ENCODE measurements around the gene SLC26A8.
A peak's percentile ranks its signal among the peaks of the same experiment; 100 is the strongest.

SLC26A8 gene, protein sequence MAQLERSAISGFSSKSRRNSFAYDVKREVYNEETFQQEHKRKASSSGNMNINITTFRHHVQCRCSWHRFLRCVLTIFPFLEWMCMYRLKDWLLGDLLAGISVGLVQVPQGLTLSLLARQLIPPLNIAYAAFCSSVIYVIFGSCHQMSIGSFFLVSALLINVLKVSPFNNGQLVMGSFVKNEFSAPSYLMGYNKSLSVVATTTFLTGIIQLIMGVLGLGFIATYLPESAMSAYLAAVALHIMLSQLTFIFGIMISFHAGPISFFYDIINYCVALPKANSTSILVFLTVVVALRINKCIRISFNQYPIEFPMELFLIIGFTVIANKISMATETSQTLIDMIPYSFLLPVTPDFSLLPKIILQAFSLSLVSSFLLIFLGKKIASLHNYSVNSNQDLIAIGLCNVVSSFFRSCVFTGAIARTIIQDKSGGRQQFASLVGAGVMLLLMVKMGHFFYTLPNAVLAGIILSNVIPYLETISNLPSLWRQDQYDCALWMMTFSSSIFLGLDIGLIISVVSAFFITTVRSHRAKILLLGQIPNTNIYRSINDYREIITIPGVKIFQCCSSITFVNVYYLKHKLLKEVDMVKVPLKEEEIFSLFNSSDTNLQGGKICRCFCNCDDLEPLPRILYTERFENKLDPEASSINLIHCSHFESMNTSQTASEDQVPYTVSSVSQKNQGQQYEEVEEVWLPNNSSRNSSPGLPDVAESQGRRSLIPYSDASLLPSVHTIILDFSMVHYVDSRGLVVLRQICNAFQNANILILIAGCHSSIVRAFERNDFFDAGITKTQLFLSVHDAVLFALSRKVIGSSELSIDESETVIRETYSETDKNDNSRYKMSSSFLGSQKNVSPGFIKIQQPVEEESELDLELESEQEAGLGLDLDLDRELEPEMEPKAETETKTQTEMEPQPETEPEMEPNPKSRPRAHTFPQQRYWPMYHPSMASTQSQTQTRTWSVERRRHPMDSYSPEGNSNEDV

DNA sequence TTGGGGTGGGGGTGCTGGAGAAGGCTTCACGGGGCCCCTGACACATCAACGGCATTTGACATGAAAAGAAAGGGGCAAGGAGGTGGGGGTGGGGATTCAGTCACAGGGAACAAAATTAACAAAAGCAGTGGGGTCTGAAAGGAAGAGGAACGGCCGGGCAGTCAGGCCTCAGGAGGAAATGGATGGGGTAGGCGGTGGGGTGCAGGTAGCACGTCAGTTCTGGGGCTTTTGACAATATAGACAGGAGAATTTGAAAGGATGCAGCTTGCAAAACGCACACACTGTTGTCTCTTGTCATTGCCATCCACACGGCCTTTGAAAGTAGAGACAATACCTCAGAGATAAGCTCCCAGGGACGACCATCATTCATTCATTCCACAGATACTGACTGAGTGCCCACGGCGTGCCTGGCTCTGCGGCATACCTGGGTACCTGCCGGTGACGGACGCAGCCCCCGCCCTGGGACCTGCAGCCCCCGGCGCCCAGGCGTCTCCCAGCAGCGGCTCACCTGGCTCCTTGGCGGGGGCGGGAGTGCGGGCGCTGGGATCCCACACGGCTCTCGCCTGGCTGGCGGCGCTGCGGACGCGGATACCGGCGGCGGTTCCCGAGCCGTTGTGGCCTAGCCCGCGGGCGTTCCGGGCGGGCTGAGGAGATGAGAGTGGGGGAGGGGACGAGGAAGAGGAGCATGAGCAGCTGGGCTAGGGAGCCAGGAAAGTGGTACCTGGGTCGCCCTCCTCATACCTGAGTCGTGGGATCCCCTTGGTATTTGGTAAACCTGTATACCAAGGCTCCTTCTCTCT is at the start of gene SLC26A8:
SLC26A8 (minus strand) TSS at position 646 of the 800 bp plus-strand sequence. CDS start 4,934 bp downstream, outside the sequence.
- DNase-seq (ENCODE audit: low spot score): no peak

DNA sequence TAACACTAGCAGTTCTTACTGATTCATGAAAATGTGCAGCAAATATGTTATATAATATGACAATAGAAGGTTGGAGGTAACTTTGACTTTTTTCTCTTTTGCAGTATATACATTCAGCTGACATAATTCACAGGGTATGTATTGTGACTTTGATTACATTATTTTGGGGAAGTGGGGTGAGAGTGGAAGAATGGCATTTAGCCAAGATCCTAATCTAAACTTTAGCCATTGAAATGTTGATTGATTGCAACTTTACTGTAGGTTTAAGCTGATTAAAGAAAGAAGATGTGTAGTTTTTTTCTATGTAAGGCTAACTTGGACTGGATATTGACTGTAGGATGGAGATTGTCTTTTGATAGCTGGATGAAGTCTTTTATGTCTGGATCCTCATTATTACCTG is 49.1 kb upstream of the SLC26A8 start:
- no peak for DNase-seq (ENCODE audit: low spot score)

DNA sequence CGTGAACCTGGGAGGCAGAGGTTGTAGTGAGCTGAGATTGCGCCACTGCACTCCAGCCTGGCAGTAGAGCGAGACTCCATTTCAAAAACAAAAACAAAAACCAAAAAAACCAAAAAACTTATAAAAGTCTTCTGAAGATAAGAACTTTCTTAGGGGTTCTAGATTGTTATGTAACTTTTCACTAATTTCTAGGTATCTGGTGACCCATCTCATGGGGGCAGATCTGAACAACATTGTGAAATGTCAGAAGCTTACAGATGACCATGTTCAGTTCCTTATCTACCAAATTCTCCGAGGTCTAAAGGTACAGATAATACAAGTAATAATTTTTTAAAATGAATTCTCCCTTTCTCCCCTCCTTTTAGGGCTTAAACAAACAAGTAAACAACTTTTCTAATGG is 48.2 kb upstream of the SLC26A8 start:
- no peak for DNase-seq (ENCODE audit: low spot score)

DNA sequence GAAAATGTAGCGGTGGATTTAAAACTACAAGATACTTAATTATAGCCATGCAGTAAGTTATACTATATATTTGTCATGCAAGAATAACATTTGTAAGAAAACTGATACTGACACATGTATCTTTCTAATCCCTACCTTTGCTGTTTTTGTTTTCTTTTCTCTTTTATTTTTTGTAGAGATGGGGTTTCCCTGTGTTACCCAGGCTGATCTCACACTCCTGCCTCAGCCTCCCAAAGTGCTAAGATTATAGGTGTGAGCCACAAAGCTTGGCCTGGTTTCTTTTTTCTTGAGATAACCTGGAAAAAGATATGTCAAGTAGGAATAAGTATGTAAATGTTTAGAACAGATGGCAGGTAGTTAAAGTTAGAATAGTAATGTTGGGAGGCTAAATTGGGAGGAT is 47.3 kb upstream of the SLC26A8 start:
- DNase-seq (ENCODE audit: low spot score): no peak

DNA sequence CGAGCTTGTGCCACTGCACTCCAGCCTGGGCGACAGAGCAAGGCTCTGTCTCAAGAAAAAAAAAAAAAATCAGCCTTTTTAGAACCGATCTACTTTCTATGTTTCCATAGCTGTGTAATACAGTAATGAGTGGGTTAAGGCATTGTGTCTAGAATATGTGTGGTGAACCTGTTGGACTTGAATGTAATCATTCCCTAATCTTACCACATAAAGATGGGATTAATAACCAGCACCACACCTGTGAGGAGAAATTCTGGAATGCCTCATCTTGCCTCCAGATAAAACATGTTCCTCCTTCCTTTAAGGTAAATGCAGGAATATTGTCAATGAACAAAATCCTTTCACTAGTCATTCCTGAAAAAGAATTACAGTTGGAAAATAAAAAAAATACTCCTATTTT is 46.8 kb upstream of the SLC26A8 start:
- DNase-seq (ENCODE audit: low spot score): no peak

DNA sequence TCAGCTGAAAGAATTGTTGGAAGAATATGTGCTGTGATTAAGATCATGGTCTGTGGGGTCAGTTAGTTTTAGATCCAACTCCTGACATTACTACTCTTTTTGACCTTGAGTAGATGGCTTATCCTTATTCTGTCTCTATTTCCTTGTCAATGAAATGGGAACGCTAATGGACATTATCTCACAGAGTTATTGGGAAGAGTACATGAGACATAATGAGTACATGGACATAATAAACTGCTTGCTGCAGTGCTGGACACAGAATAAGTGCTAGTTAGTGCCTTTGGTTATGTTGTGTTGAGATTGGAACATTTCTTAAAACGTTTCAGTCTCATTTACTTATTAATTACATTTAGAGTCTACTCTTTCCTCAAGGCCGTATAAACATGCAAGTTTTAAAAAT is 45.8 kb upstream of the SLC26A8 start:
- DNase-seq (ENCODE audit: low spot score): no peak

DNA sequence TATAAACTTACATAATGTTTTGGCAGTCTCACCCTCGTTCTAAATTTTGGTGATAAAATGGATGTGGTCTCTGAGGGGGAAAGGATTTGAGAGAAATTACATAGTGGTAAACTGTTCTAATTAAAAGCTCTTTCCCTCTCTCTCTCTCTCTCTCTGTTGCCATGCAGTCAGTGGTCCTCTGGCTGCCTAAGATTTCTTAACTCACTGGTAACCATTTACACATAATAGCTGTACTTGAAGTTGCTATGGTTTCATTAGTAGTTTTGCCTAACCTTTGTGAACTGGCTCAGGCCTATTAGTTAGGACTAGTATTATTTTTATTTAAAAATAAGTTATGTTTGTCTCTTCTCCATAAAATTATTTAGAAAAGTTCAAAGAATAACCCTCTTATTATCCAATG is 45.1 kb upstream of the SLC26A8 start:
- DNase-seq (ENCODE audit: low spot score): no peak

DNA sequence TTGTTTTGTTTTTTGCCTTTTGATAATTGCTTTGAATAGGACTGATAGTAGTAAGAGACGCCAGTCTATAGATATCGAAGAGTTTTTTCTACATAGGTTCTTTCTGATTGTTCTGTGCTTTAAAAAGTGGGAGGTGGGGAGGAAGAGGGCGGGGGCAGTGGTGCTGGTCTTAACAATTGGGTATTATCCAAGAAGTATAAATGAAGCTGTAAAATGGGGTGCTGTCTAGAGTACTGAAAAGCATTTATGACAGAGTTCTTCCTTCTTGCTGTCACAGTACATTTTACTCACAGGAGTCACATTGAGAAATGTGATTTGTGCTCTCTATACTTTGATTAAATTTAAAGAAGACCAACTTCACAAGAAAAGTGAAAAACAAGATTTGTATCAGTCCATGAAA is 44.1 kb upstream of the SLC26A8 start:
- no peak for DNase-seq (ENCODE audit: low spot score)

DNA sequence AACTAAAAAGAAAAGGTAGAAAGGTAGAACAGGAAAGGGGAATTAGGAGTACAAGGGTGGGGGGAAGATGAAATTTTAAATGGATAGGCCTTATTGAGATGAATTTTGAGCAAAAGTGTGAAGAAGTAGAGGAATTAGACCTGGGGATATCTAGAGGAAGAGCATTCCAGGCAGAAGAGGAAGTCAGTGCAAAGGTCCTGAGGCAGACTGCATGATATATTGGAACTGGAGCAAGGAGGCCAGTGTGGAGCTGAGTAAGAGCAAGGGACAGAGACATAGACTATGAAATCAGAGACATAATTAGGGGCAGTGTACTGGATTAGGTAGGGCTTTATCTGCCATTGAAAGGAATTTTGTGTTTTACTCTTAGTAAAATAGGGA is 43.6 kb upstream of the SLC26A8 start:
- no peak for DNase-seq (ENCODE audit: low spot score)

DNA sequence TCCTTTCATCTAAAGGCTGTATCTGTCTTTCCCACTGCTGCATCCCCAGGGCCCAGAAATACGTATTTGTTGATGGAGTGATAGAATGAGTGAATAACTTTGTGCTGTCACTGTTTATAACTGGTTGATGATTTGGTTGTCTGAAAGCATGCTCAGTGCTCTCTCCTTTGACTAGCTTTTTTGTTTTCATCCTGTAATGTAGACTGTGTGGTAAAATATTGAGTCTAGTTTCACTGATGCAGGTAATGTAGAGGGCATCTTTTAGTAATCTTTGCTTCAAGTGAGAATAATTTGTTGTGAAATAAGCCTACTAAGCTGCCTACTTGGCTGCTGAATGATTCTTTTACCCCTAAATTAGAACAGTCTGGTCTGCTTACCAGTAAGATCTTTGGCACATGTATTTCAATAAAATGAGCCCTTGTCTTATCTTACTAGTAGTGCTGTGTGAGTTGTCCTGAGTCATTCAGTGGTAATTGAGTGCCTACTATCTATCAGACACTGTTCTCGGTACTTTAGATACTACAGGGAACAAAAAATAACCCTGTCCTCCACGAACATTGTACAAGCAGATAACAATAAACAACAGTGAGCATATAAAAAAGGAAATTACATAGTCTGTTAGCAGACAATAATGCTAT is 43.1 kb upstream of the SLC26A8 start:
- DNase-seq (ENCODE audit: low spot score): peak; percentile 65

DNA sequence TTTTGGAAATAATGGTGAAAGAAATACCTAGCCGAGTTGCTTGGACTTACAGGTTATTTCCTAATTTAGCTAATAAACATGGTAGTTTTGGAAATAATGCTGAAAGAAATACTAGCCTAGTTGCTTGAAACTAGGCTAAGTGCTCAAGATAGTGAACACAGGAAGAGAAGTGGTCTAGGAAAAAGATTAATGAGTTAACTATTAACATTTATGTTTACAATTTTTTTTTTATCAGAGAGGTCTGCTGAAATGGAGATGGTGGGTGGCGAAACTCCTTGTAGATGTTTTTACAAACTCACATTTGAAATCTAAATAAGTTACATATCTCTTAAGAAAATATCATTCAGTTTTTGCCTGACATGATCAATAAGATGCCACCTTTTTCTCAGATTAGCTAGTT is 42.4 kb upstream of the SLC26A8 start:
- no peak for DNase-seq (ENCODE audit: low spot score)

DNA sequence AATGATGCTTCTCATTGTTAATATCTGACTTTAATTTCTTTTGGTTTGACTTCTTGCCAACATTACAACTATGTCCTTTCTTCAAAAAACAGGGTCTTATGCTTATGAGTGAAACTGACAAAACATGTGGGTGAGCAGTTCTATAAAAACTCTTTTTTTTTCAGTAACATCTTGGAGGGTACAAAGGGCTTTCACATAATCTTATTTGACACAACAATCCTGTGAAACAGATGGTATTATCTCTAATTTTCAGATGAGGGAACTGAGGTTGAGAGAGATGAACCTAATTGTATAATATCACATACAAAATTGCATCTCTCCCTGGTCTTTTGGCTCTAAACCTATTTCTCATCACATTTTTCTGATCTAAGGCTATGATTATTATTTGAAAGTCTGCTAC is 41.5 kb upstream of the SLC26A8 start:
- DNase-seq (ENCODE audit: low spot score): no peak

DNA sequence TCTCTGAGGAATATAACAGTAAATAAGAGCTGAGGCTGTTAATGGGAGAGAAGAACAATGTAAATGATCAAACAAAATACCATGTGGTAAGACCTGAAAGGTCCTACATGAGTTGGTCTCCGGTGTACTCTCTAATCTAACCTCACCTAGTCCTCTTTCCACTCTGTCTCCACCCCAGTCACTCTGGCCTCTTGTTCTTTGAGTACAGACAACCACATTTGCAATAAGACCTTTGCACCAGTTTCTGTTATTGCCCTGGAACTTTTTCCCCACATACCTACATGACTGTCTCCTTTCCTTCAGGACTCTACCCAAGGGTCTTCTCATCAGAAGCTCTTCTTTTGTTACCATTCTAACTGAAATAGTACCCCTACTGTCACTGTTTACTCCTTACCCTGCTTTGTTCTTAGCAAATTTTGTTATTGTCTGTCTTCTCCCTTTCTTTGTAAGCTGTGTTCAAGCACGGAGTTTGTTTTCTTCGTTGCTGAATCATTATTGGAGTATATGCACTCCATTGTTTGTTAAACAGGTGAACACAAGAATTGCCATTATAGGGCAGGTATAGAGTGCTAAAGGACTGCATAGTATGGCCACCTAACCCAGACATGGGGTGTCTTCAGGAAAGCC is 40.4 kb upstream of the SLC26A8 start:
- peak; percentile 37 for DNase-seq (ENCODE audit: low spot score)

DNA sequence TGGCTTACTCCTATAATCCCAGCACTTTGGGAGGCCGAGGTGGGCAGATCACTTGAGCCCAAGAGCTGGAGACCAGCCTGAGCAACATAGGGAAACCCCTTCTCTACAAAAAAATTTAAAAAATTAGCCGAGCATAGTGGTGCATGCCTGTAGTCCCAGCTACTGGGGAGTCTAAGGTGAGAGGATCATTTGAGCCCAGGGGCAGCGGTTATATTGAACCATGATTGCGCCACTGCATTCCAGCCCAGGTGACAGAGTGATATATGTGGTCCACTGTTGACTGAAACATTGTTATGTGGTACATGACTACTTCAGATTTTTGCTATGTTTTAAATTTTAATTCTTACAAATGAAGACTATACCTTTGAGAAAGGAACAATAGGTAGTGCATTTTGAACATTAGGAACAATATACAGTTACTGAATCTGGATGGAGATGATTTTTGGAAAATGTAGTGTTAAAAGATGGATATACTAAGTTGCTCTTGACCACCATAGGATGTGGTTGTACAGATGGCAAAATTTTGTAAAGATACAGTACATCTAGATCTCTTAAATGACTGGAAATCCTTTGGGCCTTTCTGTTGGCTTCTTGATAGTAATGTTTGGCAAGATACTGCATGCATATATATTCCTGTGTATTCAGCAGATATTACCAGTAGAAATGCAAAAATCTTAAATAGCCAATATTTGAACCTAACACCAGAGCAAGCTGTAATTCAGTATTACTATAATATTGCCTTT is 39.0 kb upstream of the SLC26A8 start:
- no peak for DNase-seq (ENCODE audit: low spot score)

DNA sequence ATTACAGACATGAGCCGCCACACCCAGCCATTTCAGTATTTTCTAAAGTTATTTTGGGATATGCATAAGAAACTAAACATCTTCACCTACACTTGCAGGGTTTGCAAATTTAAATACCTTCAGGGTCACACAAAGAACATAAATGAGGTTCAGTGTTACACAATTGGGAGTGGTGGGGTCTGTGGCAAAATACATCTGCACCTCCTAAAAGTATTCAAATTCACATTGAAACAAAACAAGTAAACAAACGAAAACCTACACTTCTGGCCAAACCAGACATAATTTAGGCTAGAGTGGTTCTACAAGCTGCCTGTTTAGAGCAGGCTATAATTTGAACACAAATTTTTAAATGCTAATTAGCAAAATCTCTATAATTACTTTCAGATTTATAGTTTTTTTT is 37.8 kb upstream of the SLC26A8 start:
- DNase-seq (ENCODE audit: low spot score): no peak

DNA sequence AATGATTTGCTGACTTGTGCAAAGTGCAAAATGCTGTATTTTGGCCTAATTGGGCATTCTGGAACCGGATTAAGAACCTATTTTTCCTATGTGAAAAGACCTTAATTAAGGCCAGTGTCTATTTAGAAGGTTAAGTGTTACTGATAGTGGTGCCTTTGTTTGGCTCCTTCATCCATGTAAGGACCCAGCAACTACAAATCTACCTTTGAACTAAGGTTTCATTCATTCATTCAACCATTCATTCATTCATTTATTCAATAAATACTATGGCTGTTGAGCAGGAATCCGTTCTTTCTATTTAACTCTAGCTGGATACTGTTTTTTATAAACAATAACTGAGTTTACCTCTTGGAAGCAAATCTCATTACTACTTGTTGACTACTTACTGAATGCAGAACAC is 36.8 kb upstream of the SLC26A8 start:
- DNase-seq (ENCODE audit: low spot score): no peak

DNA sequence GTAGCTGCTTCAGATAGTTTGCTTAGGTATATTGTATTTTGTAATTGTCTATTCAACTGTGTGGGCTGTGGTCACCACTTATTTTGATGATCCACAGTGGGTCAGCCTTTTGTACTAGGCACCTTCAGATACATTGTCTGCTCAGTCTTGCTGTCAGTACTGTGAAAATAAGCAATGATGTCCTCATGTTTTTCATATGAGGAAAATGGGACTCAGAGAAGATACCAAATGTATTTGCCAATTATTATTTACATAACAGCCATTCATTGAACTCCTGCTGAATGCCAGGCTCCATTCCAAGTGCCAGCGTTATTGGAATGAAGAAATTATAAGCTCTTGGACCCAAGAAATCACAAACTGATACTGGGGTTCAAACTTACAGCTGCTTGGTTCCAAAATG is 31.7 kb upstream of the SLC26A8 start:
- DNase-seq (ENCODE audit: low spot score): no peak

DNA sequence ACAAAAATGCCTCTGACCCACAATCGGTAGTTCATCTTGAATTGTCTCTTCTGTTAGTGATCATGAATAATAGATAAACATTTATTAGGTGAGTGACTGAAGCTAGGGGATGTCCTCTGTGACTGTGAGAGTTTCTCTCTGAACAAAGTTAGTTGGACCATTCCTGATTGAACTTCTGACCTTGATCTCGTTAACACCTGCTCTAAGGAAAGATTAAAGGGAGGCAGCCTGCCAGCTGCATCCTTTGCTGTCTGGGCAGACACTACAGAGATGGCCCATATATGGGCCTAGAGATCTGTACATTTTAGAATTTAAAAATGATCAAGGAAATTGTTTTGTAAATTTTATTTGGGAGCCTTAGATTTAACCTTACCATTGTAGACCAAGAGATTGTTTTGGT is 30.5 kb upstream of the SLC26A8 start:
- no peak for DNase-seq (ENCODE audit: low spot score)

DNA sequence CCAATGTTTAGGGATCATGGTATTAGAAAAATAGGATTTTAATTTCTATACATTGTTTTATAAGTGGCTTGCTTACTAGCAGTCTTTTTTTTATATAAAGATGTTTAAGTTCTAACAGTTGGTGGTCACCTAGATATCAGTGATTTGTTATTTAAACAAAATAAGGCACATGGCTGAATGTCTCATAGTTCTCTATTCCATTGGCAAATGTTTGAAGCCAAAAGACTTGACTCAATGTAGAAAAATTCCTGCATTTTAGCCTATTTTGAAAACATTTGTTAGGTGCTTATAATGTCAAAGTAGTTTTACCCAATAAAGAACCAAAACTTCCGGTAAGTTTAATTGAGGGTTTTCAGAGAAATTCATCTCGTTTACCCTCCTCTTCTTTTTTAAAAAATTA is 30.0 kb upstream of the SLC26A8 start:
- DNase-seq (ENCODE audit: low spot score): no peak

DNA sequence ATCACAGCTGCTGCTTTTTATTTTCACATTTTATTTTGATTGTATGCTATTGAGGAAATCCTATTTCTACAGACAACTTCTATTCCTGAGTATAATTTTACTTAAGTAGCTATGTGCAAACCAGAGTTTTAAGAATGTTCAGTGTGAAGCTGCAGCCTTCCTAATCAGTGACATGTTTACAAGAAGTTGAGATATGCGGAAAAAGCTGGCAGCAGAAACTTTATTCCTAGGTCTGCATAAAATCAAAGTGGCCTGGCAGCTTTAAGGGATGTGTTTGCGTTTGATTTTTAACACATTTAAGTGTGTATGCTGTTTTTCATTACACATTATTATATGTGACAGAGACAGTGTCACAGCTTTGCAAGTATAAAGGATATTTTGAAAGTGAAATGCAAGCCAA is 29.4 kb upstream of the SLC26A8 start:
- DNase-seq (ENCODE audit: low spot score): no peak

DNA sequence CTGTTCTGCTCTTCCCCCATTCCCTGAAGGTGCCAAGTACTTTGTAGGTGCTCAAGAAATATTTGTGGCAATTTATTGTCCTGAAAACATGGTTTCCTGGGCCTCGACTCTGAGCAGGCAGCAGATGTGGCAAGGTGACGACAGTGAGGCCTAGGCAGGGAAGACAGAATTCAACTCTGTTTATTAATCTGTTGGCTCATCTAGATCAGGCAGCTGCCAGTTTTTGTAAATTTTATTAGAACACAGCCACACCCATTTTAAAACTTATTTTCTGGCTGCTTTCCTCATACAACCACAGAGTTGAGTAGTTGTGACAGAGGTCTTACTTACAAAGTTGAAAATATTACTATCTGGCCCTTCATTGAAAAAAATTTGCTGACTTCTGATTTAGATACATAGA is 27.7 kb upstream of the SLC26A8 start:
- DNase-seq (ENCODE audit: low spot score): no peak

Measured in hematopoietic multipotent progenitor cell treated with erythropoietin and hydrocortisone succinate and interleukin-3 and kit ligand, for 17 days (in vitro differentiated cells).